AG04450 (cell line): ENCODE data around the gene SPINK9. TPM values are rescaled to one million over a fixed set of nuclear protein-coding genes. Genes with fewer than 3 reads are reported as not detected.

Experiments used
- CTCF ChIA-PET: fragments of 300-600, 350-600 bp; formaldehyde crosslinking; extraction: SDS; loops from one replicate; lab custom pipeline; 2022; ENCODE audit warnings: antibody characterized with exemption, inconsistent platforms; lab: Charles Lee
- POLR2A ChIA-PET: fragments of 350-600 bp; formaldehyde crosslinking; extraction: SDS; loops from one replicate; lab custom pipeline; 2021; ENCODE audit warnings: antibody characterized with exemption, inconsistent platforms; lab: Yijun Ruan, JAX
- DNase-seq: peaks from one replicate; pipeline ENCODE4 v3.0.0-alpha.2; 2011; ENCODE audit warnings: low read depth, low spot score
- H3K27ac ChIP-seq: one replicate; pipeline ENCODE4 v1.5.1; 2012; ENCODE audit warnings: low read depth, low read length, control low read depth
- H3K27me3 ChIP-seq: one replicate; pipeline ENCODE4 v1.6.0; 2012; ENCODE audit warnings: low read length; ENCODE audit not compliant: control insufficient read depth, insufficient read depth
- H3K4me3 ChIP-seq: 2 replicates; pipeline ENCODE4 v1.5.1; 2011; ENCODE audit warnings: mild to moderate bottlenecking, low read depth, low read length, control low read depth
- H3K9me3 ChIP-seq: 2 replicates; pipeline ENCODE4 v1.5.1; 2012; ENCODE audit warnings: low read length; ENCODE audit not compliant: control insufficient read depth, insufficient read depth
- CTCF ChIP-seq: IDR thresholded peaks from 2 replicates; pipeline ENCODE4 v1.5.1; 2011; ENCODE audit warnings: low read depth, low read length, control low read depth, inconsistent platforms
- polyA plus RNA-seq: library from polyadenylated mRNA; depleted of rRNA; stranded (reverse); fragments of >200 nt; gene quantifications from 2 replicates; pipeline ENCODE4 v1.2.3, GENCODE V29; 2011

The SPINK9 gene
- polyA plus RNA-seq, 1 experiment: not detected

GRCh38 chr5:148368299-148368698, 32.9 kb downstream of the SPINK9 start:
- Histone ChIP-seq H3K27me3 (no peaks in the 10 kb centered on the region), H3K27ac (no peak overlapping the region), H3K9me3 (no peaks in the 10 kb centered on the region), H3K4me3 (no peak overlapping the region)
- no peak for DNase-seq
- no peak for TF ChIP-seq CTCF
- POLR2A ChIA-PET: no interaction called here
- CTCF ChIA-PET: no interaction called here

- CTCF ChIA-PET: interaction anchor here (1.0 to 2.0 kb wide), 4 partner anchors 70 to 744 kb away, joined by 3 to 14 read pairs (median 4); no protein-coding TSS in a partner anchor
Observed at GRCh38 chr5:148372166-148372725, 36.9 kb downstream of the SPINK9 start.

GRCh38 chr5:148372893-148373292, 37.5 kb downstream of the SPINK9 start:
- Histone ChIP-seq H3K27me3 (no peaks in the 10 kb centered on the region), H3K9me3 (no peaks in the 10 kb centered on the region), H3K4me3 (no peak overlapping the region), H3K27ac (no peak overlapping the region)
- TF ChIP-seq CTCF: no peak
- DNase-seq: no peak
- ChIA-PET CTCF (interaction anchor here (1.9 to 3.8 kb wide), 4 partner anchors 82 to 744 kb away, joined by 4 to 48 read pairs (median 20); no protein-coding TSS in a partner anchor), POLR2A (no interaction called here)

More at GRCh38 chr5:148372166-148372725, 36.9 kb downstream of the SPINK9 start:
- no peak for DNase-seq
- Histone ChIP-seq H3K4me3 (no peak overlapping the region), H3K27ac (no peak overlapping the region), H3K9me3 (no peaks in the 10 kb centered on the region), H3K27me3 (no peaks in the 10 kb centered on the region)
- POLR2A ChIA-PET: no interaction called here
- no peak for TF ChIP-seq CTCF

GRCh38 chr5:148374690-148375360, 39.5 kb downstream of the SPINK9 start:
- TF ChIP-seq CTCF: peak; percentile 89
- Histone ChIP-seq H3K27ac (no peak overlapping the region), H3K9me3 (no peaks in the 10 kb centered on the region), H3K4me3 (no peak overlapping the region), H3K27me3 (no peaks in the 10 kb centered on the region)
- DNase-seq: no peak
- ChIA-PET CTCF (interaction anchor here (0.6 to 3.8 kb wide), 42 partner anchors 8 to 701 kb away, joined by 3 to 48 read pairs (median 4); partner anchors contain the start of gene FBXO38), POLR2A (no interaction called here)

- CTCF ChIA-PET: interaction anchor here (0.6 to 3.8 kb wide), 6 partner anchors 14 to 659 kb away, joined by 3 to 48 read pairs (median 14); no protein-coding TSS in a partner anchor
- no peak for DNase-seq
- TF ChIP-seq CTCF: no peak
Observed at GRCh38 chr5:148376198-148376597, 40.8 kb downstream of the SPINK9 start.

More at GRCh38 chr5:148376198-148376597, 40.8 kb downstream of the SPINK9 start:
- no peak overlapping the region for H3K4me3 ChIP-seq
- POLR2A ChIA-PET: no interaction called here
- H3K27me3 ChIP-seq: no peaks in the 10 kb centered on the region
- no peaks in the 10 kb centered on the region for H3K9me3 ChIP-seq
- no peak overlapping the region for H3K27ac ChIP-seq
